Psoas muscle (tissue), 8 donors: ENCODE results near the gene LCLAT1. TPM values are rescaled to one million over a fixed set of nuclear protein-coding genes. Genes with fewer than 3 reads are reported as not detected.

Experiments
- ATAC-seq, 4 donors: fragments of 200-7000 bp; cut with Tn5 transposase; one replicate each; pipeline ENCODE4 v1.9.1; 2020; ENCODE audit warnings: moderate library complexity in 3 of 4, mild to moderate bottlenecking in 2 of 4
- DNase-seq, 2 donors: peaks; one replicate each; pipeline ENCODE4 v3.0.0-alpha.2; 2020
- H3K27ac ChIP-seq: fragments of 200-600 bp; one replicate; pipeline ENCODE4 v1.8.0; 2022
- H3K27me3 ChIP-seq, 3 donors: fragments of 200-600 bp in 1 of 3; one replicate each; pipeline versions ENCODE4 v1.6.1 to v1.8.0; 2013 to 2022; ENCODE audit warnings: low read length in 2 of 3, mild to moderate bottlenecking in 2 of 3, moderate library complexity in 1 of 3; ENCODE audit not compliant: insufficient read depth in 3 of 3
- H3K36me3 ChIP-seq, 2 donors: fragments of 200-600 bp in 1 of 2; one replicate each; pipeline versions ENCODE4 v1.6.1 to v1.8.0; 2013 to 2022; ENCODE audit warnings: low read depth in 1 of 2, mild to moderate bottlenecking in 1 of 2, moderate library complexity in 1 of 2; ENCODE audit not compliant: insufficient read depth in 1 of 2
- H3K4me1 ChIP-seq: fragments of 200-600 bp; one replicate; pipeline ENCODE4 v1.8.0; 2022
- H3K4me3 ChIP-seq: fragments of 200-600 bp; one replicate; pipeline ENCODE4 v1.8.0; 2022; ENCODE audit warnings: mild to moderate bottlenecking
- H3K9me3 ChIP-seq: fragments of 200-600 bp; one replicate; pipeline ENCODE4 v1.8.0; 2022
- CTCF ChIP-seq: fragments of 200-600 bp; IDR thresholded peaks from one replicate; pipeline ENCODE4 v1.8.0; 2022; ENCODE audit warnings: antibody characterized with exemption
- WGBS, 3 donors: extraction: QIAGEN DNeasy Blood & Tissue Kit; methylation state at CpG; one replicate each; pipeline versions ENCODE4 v1.1.6 to v1.1.7; 2013; 5-methylcytosine and 5-hydroxymethylcytosine counted together
- intact Hi-C, 2 donors: fragments of 100-400 bp; cut with DNase I; formaldehyde crosslinking; loops; one replicate each; pipeline versions ENCODE4 v1.11.0 to v1.14.2; 2022
- polyA plus RNA-seq, 3 donors: library from polyadenylated mRNA; stranded (reverse); fragments of 200-250 nt; gene quantifications; one replicate each; pipeline ENCODE4 v1.2.3, GENCODE V29; 2013
- total RNA-seq, 4 donors: library from RNA; stranded (reverse); fragmentation: NEBNext Ultra II Directional in 2 of 4; extraction: Animal tissue kit (Norgen Biotek cat#: 25700) in 2 of 4; gene quantifications; one replicate each; pipeline versions ENCODE4 v1.2.1 to v1.2.4, GENCODE V29; 2021 to 2023
- donor health status: healthy with polysubstance abuse.
- donor health status: DM: no; HTN: no; CAD: no; lungs with moderate emphysema.
- donor health status: Bipolar disorder and iron deficiency.
- donor health status: healthy.
- donor health status: DM: yes; HTN: yes; CAD: no.
- donor health status: DM: no; HTN: no; CAD: no.
- donor health status: DM: no; HTN: no; CAD: no.
- donor health status: DM: yes; HTN: yes; CAD: no.

Gene LCLAT1
- total and polyA plus RNA-seq, 7 donors: 4.2 to 18.8 (median 6.0) TPM

- no peaks in the 10 kb centered on the region for H3K9me3 ChIP-seq
- TF ChIP-seq CTCF: no peak
- no peak for DNase-seq
- H3K27me3 ChIP-seq: no peaks in the 10 kb centered on the region
- no peak for ATAC-seq
- 93 to 96% (median 93%) methylated on average over 2 of the region's 2 CpGs for WGBS, 3 donors
- H3K4me1 ChIP-seq: no peaks in the 10 kb centered on the region
- intact Hi-C loops: loop anchor here in 1 of 2 donors (10.0 kb wide), 1 partner anchor 180 kb away; the partner anchor contains the start of gene LBH
- no peaks in the 10 kb centered on the region for H3K36me3 ChIP-seq
- no peak overlapping the region for H3K27ac ChIP-seq
- H3K4me3 ChIP-seq: no peak overlapping the region
Observed at GRCh38 chr2:30414961-30415360, 32.1 kb upstream of the LCLAT1 start.

- Histone ChIP-seq H3K27me3 (no peaks in the 10 kb centered on the region), H3K9me3 (no peaks in the 10 kb centered on the region), H3K4me1 (peaks cover 5% of the 10 kb centered on the region), H3K36me3 (no peaks in the 10 kb centered on the region), H3K4me3 (no peak overlapping the region), H3K27ac (peak overlapping the region; percentile 41)
- no peak for TF ChIP-seq CTCF
- 47 to 62% (median 53%) methylated on average over 3 of the region's 3 CpGs for WGBS, 3 donors
- peak in 3 of 4 donors; percentile 60 to 78 (median 69) for ATAC-seq
- DNase-seq: peak; percentile 47 to 76
- intact Hi-C loops: loop anchor here in 1 of 2 donors (10.0 kb wide), 1 partner anchor 182 kb away; the partner anchor contains the start of gene LBH
Observed at GRCh38 chr2:30417253-30417652, 29.8 kb upstream of the LCLAT1 start.

- Histone ChIP-seq H3K27ac (no peak overlapping the region), H3K4me1 (peaks cover 5% of the 10 kb centered on the region), H3K9me3 (no peaks in the 10 kb centered on the region), H3K36me3 (no peaks in the 10 kb centered on the region), H3K27me3 (no peaks in the 10 kb centered on the region), H3K4me3 (no peak overlapping the region)
- no peak for TF ChIP-seq CTCF
- 84 to 87% (median 86%) methylated on average over 3 of the region's 3 CpGs for WGBS, 3 donors
- intact Hi-C loops: loop anchor here in 1 of 2 donors (5.0 kb wide), 1 partner anchor 734 kb away; no protein-coding TSS in a partner anchor
- ATAC-seq: no peak
- no peak for DNase-seq
Observed at GRCh38 chr2:30421026-30421603, 25.9 kb upstream of the LCLAT1 start.

GRCh38 chr2:30421604-30422443, 25.2 kb upstream of the LCLAT1 start:
- intact Hi-C loops: loop anchor here in 1 of 2 donors (5.0 kb wide), 1 partner anchor 735 kb away; no protein-coding TSS in a partner anchor
- H3K4me1 ChIP-seq: peaks cover 5% of the 10 kb centered on the region
- H3K4me3 ChIP-seq: no peak overlapping the region
- ATAC-seq (peak in 1 of 4 donors; percentile 38), DNase-seq (no peak)
- H3K27ac ChIP-seq: no peak overlapping the region
- 30 to 45% (median 37%) methylated on average over 11 of the region's 11 CpGs for WGBS, 3 donors
- no peaks in the 10 kb centered on the region for H3K27me3 ChIP-seq
- no peak for TF ChIP-seq CTCF
- H3K9me3 ChIP-seq: no peaks in the 10 kb centered on the region
- no peaks in the 10 kb centered on the region for H3K36me3 ChIP-seq
